HepG2 (cell line): ENCODE measurements around the gene ABCC3. TPM values are rescaled to one million over a fixed set of nuclear protein-coding genes. Genes with fewer than 3 reads are reported as not detected.

Source experiments
- BRCA1 ChIP-seq: sonication (generic); formaldehyde crosslinking; IDR thresholded peaks from 2 replicates; pipeline ENCODE4 v1.4.0; 2020; ENCODE audit warnings: missing genetic modification reagents
- CCDC6 ChIP-seq: sonication (generic); formaldehyde crosslinking; IDR thresholded peaks from 2 replicates; pipeline ENCODE4 v1.8.1; 2022; ENCODE audit warnings: mild to moderate bottlenecking, missing genetic modification reagents, moderate library complexity
- CENPT ChIP-seq: sonication (generic); formaldehyde crosslinking; IDR thresholded peaks from 2 replicates; pipeline ENCODE4 v1.8.0; 2022; ENCODE audit warnings: low read depth, mild to moderate bottlenecking, moderate library complexity, missing genetic modification reagents
- ETV5 ChIP-seq: IDR thresholded peaks from 2 replicates; pipeline ENCODE4 v1.6.1; 2018; ENCODE audit warnings: missing biosample characterization, missing genetic modification reagents, inconsistent platforms, borderline replicate concordance
- GABPA ChIP-seq, 2 experiments: IDR thresholded peaks; 2 replicates each; pipeline ENCODE4 v1.6.1; 2011 to 2016; ENCODE audit warnings: low read depth in 2 of 2, low read length in 1 of 2, missing biosample characterization in 1 of 2, missing genetic modification characterization in 1 of 2
- IKZF4 ChIP-seq: sonication (generic); formaldehyde crosslinking; IDR thresholded peaks from 2 replicates; pipeline ENCODE4 v1.5.1; 2020; ENCODE audit warnings: borderline replicate concordance, mild to moderate bottlenecking, low read depth, missing genetic modification reagents; ENCODE audit errors: not compliant biosample characterization
- MLX ChIP-seq: IDR thresholded peaks from 2 replicates; pipeline ENCODE4 v1.6.1; 2016
- MTA3 ChIP-seq: sonication (generic); formaldehyde crosslinking; IDR thresholded peaks from 2 replicates; pipeline ENCODE4 v1.4.0; 2020; ENCODE audit warnings: missing genetic modification reagents
- NR3C1 ChIP-seq: sonication (generic); formaldehyde crosslinking; IDR thresholded peaks from 2 replicates; pipeline ENCODE4 v1.4.0; 2020; ENCODE audit warnings: missing genetic modification reagents
- PITX1 ChIP-seq: sonication (generic); formaldehyde crosslinking; IDR thresholded peaks from 2 replicates; pipeline ENCODE4 v1.5.1; 2020; ENCODE audit warnings: mild to moderate bottlenecking, missing genetic modification reagents
- PREB ChIP-seq: sonication (generic); formaldehyde crosslinking; IDR thresholded peaks from 2 replicates; pipeline ENCODE4 v1.4.0; 2020; ENCODE audit warnings: missing genetic modification reagents
- RAD21 ChIP-seq: fragments of 450-650 bp; formaldehyde crosslinking; IDR thresholded peaks from 2 replicates; pipeline ENCODE4 v1.5.0; 2020; ENCODE audit warnings: mild to moderate bottlenecking
- RFXANK ChIP-seq: IDR thresholded peaks from 2 replicates; pipeline ENCODE4 v1.6.1; 2016
- TBL1XR1 ChIP-seq: fragments of 150-350 bp; IDR thresholded peaks from 2 replicates; pipeline ENCODE4 v1.6.1; 2014; ENCODE audit warnings: borderline replicate concordance, low read length; ENCODE audit not compliant: partially characterized antibody
- TEAD2 ChIP-seq: sonication (generic); formaldehyde crosslinking; IDR thresholded peaks from 2 replicates; pipeline ENCODE4 v1.9.0; 2021; ENCODE audit warnings: missing genetic modification reagents
- YEATS4 ChIP-seq: sonication (generic); formaldehyde crosslinking; IDR thresholded peaks from 2 replicates; pipeline ENCODE4 v1.4.0; 2020; ENCODE audit warnings: missing genetic modification reagents, borderline replicate concordance
- ZBTB25 ChIP-seq: IDR thresholded peaks from 2 replicates; pipeline ENCODE4 v1.6.1; 2018; ENCODE audit warnings: missing genetic modification reagents
- ZBTB8A ChIP-seq: sonication (generic); formaldehyde crosslinking; IDR thresholded peaks from 2 replicates; pipeline ENCODE4 v1.4.0; 2020; ENCODE audit warnings: mild to moderate bottlenecking, low read depth, missing genetic modification reagents, borderline replicate concordance
- ZFP41 ChIP-seq: sonication (generic); formaldehyde crosslinking; IDR thresholded peaks from 2 replicates; pipeline ENCODE4 v1.4.0; 2020; ENCODE audit warnings: mild to moderate bottlenecking, missing genetic modification reagents, borderline replicate concordance
- ZNF230 ChIP-seq: sonication (generic); formaldehyde crosslinking; IDR thresholded peaks from 2 replicates; pipeline ENCODE4 v1.4.0; 2020; ENCODE audit warnings: mild to moderate bottlenecking, missing genetic modification reagents
- ZNF547 ChIP-seq: sonication (generic); formaldehyde crosslinking; IDR thresholded peaks from 2 replicates; pipeline ENCODE4 v1.5.1; 2020; ENCODE audit warnings: mild to moderate bottlenecking, missing genetic modification reagents
- ZNF780A ChIP-seq: sonication (generic); formaldehyde crosslinking; IDR thresholded peaks from 2 replicates; pipeline ENCODE4 v1.8.0; 2022; ENCODE audit warnings: mild to moderate bottlenecking, missing genetic modification reagents, moderate library complexity
- ZNF788 ChIP-seq: sonication (generic); formaldehyde crosslinking; IDR thresholded peaks from 2 replicates; pipeline ENCODE4 v1.5.0; 2020; ENCODE audit warnings: mild to moderate bottlenecking, missing genetic modification reagents, borderline replicate concordance
- polyA plus RNA-seq, 8 experiments: library from polyadenylated mRNA; depleted of rRNA in 3 of 8; stranded (reverse) in 7 of 8; unstranded in 1 of 8; fragments of >200 nt; fragmentation: Illumina TruSeq in 4 of 8; extraction: Trizol in 4 of 8; gene quantifications; 2 replicates each; pipeline versions ENCODE4 v1.2.1 to v1.2.3, GENCODE V29; 2011 to 2016; ENCODE audit warnings: low read depth in 4 of 8, missing spikeins in 1 of 8, mixed read lengths in 1 of 8; ENCODE audit not compliant: insufficient read depth in 1 of 8
- total RNA-seq, 5 experiments: library from RNA; depleted of rRNA; stranded (reverse); fragments of >200 nt; fragmentation: Illumina TruSeq; extraction: Trizol; gene quantifications; 2 replicates each; pipeline ENCODE4 v1.2.3, GENCODE V29; 2016; ENCODE audit warnings: low read depth in 1 of 5
- TF ChIP-seq, protein P1 (sequence below): sonication (generic); formaldehyde crosslinking; IDR thresholded peaks from 2 replicates; pipeline ENCODE4 v1.5.1; 2020; ENCODE audit warnings: missing genetic modification reagents, mild to moderate bottlenecking, borderline replicate concordance
- TF ChIP-seq, protein P2 (sequence below): sonication (generic); formaldehyde crosslinking; IDR thresholded peaks from 2 replicates; pipeline ENCODE4 v1.8.0; 2022; ENCODE audit warnings: missing genetic modification reagents, low read depth, mild to moderate bottlenecking, borderline replicate concordance
- TF ChIP-seq, protein P3 (sequence below): sonication (generic); formaldehyde crosslinking; IDR thresholded peaks from 2 replicates; pipeline ENCODE4 v1.4.0; 2020; ENCODE audit warnings: missing genetic modification reagents

Gene ABCC3
- total and polyA plus RNA-seq, 2 of the 13 experiments (the other 11 are each of a cell fraction or from before 2014, with no cell fraction given), result 25.2 to 50.7 TPM

DNA sequence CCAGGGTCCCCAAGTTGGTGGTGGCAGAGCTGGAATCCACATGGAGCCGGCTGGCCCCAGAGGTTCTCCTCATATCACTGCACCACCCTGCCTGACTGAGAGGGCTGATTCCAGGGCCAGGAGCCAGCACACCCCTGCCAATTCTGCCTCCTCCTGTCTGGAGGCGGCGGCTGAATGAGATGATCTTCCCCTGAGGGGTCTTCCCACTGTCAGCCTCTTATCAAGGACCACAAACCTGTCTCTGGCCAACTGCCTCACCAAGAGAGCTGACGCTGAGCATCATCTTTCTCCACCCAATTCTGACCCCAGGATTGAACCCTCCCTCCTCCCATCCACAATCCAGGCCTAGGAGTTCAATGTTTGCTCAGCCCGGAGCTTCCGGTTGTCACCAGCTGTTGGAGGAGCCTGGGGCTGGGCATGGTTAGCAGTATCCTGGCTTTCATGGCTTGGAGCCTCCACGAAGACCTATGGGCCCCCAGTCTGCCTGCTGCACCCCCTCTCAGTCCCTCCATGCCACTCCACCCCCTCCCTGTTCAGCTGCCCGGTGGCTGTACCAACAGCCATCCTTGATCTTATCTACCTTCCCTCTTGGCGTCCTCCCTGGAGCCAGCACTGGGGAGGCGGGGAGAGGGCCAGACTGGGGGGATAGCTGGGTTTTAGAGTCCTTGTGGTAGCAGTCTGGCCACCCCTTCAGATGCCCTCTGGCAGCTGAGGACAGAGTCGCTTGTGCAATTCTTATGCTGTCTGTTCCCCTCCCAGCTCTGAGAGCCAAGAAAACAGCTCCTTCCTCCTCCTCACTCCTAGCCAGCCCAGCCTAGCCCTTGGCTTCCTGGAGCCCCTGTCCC is 25.6 kb downstream of the ABCC3 start (continued):
- no peak for TF ChIP-seq CENPT (CRISPR knock-in tag)
- no peak for TF ChIP-seq MTA3 (CRISPR knock-in tag)
- TF ChIP-seq BRCA1 (CRISPR knock-in tag), result no peak
- no peak for TF ChIP-seq RAD21 (CRISPR knock-in tag)
- TF ChIP-seq YEATS4, result no peak
- TF ChIP-seq ZFP41 (CRISPR knock-in tag), result no peak
- TF ChIP-seq PITX1 (CRISPR knock-in tag), result 0 out of 2 replicates have a peak, but pooled peaks have one; percentile 57
- no peak for TF ChIP-seq PREB (CRISPR knock-in tag)
- TF ChIP-seq ZNF230, result no peak
- TF ChIP-seq IKZF4 (CRISPR knock-in tag), result no peak
- TF ChIP-seq, protein P1, sequence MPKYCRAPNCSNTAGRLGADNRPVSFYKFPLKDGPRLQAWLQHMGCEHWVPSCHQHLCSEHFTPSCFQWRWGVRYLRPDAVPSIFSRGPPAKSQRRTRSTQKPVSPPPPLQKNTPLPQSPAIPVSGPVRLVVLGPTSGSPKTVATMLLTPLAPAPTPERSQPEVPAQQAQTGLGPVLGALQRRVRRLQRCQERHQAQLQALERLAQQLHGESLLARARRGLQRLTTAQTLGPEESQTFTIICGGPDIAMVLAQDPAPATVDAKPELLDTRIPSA, result no peak
- no peak for TF ChIP-seq RFXANK (CRISPR knock-in tag)
- no peak for TF ChIP-seq ZNF780A (CRISPR knock-in tag)
- TF ChIP-seq GABPA (IDR thresholded peaks at IDR 0.05; ENCODE audit: low read depth, low read length), result peak; percentile 35; the same call in 1 of the 2 replicates
- TF ChIP-seq GABPA (CRISPR knock-in tag; IDR thresholded peaks at IDR 0.05; ENCODE audit: low read depth), result peak; percentile 88
- no peak for TF ChIP-seq ZBTB8A (CRISPR knock-in tag)
- TF ChIP-seq, protein P2, sequence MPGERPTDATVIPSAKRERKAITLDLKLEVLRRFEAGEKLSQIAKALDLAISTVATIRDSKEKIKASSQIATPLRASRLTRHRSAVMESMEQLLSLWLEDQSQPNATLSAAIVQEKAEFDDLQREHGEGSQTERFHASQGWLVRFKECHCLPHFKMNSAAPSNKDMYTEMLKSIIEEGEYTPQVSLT (CRISPR knock-in tag), result no peak
- TF ChIP-seq ZNF547 (CRISPR knock-in tag), result no peak
- no peak for TF ChIP-seq NR3C1
- no peak for TF ChIP-seq TEAD2 (CRISPR knock-in tag)
- no peak for TF ChIP-seq MLX
- no peak for TF ChIP-seq TBL1XR1
- TF ChIP-seq ZBTB25 (CRISPR knock-in tag), result no peak; the same call in 1 of the 2 replicates
- peak; percentile 81; the same call in 1 of the 2 replicates for TF ChIP-seq ZNF788 (CRISPR knock-in tag)
- TF ChIP-seq ETV5 (CRISPR knock-in tag), result peak; percentile 99
- no peak for TF ChIP-seq CCDC6 (CRISPR knock-in tag)
- TF ChIP-seq, protein P3, sequence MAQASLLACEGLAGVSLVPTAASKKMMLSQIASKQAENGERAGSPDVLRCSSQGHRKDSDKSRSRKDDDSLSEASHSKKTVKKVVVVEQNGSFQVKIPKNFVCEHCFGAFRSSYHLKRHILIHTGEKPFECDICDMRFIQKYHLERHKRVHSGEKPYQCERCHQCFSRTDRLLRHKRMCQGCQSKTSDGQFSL (CRISPR knock-in tag), result no peak
